NCI-H1105 treated with DMSO at 0.1 percent for 48 hours (cell line): ENCODE measurements around the gene TMEM156.
"Not testable (repeated sequence)": the region's sequence is repeated elsewhere in the genome, so short reads cannot be mapped to it uniquely, and the experiment has no call there.

ENCODE experiments used
- DNase-seq: peaks from one replicate; lab custom pipeline; 2025; lab: John Stamatoyannopoulos, UW

TMEM156 gene

GRCh38 chr4:38957893-38958292 is 74.3 kb downstream of the TMEM156 start:
- DNase-seq = no peak

GRCh38 chr4:38957261-38957815 is 74.9 kb downstream of the TMEM156 start:
- no peak for DNase-seq

DNA sequence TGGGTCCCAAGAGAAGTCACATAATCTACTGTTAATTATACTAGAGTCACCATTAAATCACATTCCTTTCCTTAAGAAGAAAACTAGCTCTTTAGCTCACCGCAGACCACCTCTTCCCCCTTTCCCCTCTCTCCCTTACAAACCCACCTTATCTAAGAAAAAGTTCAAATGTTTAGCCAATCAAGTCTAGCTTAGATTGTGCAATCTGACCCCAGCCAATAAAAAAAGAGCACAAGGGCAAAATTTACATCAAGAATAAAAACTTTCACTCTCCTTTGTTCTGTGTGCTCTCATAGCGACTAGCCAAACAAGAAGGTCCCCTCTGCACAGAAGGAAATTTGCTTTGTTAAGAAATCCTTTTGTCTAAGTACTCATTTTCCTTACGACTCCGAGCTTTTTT is 76.3 kb downstream of the TMEM156 start:
- no peak for DNase-seq

DNA sequence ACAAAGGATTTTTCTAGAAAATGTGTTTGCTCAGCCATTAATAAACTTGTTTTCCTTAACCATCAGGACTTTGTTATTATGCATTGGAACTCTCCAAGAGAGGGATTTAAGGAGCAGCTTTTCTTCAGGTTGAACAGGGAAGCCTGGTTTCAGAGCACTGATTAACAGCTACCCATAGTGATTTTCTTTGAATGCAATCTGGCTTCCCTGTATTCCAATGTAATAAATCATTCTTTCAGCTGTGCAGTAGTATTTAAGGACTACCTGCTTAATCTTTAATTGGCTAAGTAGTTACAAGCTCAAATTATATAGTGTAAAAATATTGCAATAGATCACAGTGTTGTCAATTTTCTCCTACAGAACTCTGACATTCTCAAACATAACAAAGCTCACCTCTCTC is 77.5 kb downstream of the TMEM156 start:
- no peak for DNase-seq

DNA sequence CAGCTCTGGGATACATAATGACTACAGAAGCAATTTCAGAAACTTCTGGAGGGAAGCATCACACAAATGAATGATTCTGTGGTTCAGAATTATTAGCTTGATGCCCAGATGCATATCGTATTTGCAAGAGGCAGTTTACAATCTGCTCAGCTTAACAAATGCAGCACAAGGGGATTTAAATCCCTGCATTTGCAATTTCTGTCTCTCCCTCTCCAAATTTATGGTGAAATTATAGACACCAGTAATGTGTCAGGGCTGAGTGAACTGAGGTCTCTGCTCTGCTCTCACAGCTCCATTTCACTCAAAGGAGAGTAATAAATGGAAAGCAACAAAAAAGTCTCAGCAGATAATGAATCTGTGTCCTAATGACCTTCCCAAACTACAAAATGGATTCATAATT is 80.2 kb downstream of the TMEM156 start:
- no peak for DNase-seq

DNA sequence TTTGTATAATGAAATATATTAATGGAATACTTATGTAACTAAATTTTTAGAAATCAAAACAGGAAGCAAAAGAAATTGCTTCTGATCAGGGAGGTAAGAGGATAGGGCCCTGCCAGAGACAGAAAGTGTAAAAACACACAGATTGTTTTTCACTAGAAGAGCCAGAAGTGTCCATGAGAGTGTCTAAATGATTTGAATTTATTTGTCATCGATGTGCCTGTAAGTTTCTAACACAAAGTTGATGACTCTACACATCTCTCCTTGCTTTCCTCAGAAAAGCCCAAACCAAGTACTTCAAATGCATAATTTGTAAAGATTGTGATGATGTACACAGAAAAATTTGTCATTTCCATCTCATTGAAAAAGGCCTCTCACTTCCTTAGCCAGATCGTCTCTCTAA is 80.6 kb downstream of the TMEM156 start:
- DNase-seq = no peak

GRCh38 chr4:38950734-38951133 is 81.5 kb downstream of the TMEM156 start:
- no peak for DNase-seq

GRCh38 chr4:38950159-38950558 is 82.0 kb downstream of the TMEM156 start:
- DNase-seq = no peak

GRCh38 chr4:38949411-38950051 is 82.7 kb downstream of the TMEM156 start:
- no peak for DNase-seq

- no peak for DNase-seq
Measured at GRCh38 chr4:38948551-38948950, 83.7 kb downstream of the TMEM156 start.

GRCh38 chr4:38946919-38947318 is 85.3 kb downstream of the TMEM156 start:
- no peak for DNase-seq

GRCh38 chr4:38944440-38944839 is 87.8 kb downstream of the TMEM156 start:
- DNase-seq = no peak

GRCh38 chr4:38943343-38943742 is 88.9 kb downstream of the TMEM156 start:
- DNase-seq = no peak

DNA sequence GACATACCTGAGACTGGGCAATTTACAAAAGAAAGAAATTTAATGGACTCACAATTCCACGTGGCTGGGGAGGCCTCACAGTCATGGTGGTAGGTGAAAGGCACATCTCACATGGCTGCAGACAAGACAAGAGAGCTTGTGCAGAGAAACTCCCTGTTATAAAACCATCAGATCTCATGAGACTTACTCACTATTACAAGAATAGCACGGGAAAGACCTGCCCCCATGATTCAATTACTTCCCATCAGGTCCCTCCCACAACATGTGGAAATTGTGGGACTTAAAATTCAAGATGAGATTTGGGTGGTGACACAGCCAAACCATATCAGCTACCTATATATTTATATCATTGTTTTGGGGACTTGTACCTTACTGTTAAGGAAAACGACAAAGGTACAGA is 90.3 kb downstream of the TMEM156 start:
- DNase-seq = not testable (repeated sequence)

- no peak for DNase-seq
Measured at GRCh38 chr4:38940476-38940875, 91.7 kb downstream of the TMEM156 start.

DNA sequence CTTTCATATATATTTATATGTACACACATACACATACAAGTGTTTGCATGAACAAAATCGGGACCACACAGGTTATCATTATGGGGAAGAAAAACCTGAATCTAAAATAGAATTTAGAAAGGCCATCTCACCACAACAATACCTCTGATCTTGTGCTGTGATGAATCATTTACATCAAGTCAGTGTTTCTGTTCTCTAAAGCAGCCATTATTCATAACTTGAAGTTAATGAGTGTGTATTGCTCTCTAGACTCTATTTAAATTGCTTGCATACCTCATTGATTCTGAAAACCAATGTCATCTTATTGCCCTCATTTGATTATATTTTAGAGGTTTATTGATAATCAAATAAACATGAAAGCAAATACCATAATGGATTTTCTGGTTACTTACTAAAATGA is 93.0 kb downstream of the TMEM156 start:
- no peak for DNase-seq

GRCh38 chr4:38935391-38936073 is 96.7 kb downstream of the TMEM156 start:
- DNase-seq = no peak

GRCh38 chr4:38931125-38931524 is 101.1 kb downstream of the TMEM156 start:
- DNase-seq = no peak

DNA sequence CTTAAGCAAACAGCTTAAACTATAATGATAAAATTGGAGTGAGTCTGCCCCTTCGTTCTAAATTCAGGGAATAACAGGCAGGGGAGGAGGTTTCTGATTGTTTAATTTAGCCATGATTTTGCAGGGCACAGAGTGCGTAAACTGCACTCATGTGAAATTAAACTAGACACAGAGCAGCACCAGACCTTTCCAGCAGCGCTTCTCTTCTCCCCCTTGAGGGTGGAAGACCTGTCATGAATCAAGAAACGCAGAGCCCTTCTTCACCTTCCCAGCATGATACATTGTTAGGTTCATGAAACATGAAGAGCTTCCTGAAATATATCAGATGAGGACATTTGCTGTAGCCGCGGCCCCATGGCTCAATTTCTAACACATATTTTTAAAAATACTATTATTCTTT is 101.5 kb downstream of the TMEM156 start:
- DNase-seq = no peak

DNA sequence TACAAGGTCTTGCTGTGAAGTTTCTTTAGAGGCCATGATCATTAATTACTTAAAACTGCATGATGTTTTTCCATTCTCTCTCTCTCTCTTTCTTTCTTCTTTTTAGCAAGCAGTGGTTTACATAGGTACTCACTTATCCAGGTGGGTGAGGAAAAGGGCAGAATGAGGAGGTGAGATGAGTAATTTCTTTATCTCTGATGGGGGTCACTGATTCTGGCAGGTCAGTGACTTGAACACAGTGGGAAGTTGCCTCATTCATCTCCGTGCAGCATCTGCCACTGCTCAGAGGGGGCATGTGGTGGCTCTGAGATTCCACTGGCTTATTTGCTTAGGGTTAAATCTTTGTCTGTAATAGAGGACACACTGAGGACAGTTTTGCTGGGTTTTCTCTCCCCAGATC is 102.0 kb downstream of the TMEM156 start:
- DNase-seq = no peak

DNA sequence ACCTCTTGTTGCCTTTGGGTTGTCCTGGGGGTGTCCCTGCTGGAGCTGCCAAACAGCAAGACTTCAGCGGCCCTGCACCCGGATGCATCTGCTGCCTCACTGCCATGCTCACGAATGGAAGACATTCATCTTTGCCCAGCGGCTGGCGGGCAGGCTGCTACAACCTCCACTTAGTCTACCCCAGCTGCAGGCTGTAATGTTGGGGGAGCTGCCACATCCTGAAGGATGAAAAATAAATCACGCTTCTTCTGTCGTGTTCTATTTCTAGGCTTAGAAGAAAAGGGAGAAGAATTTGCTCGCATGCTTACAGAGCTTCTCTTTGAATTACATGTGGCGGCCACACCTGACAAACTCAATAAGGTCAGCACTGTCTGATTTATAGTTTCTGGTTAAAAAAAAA is 103.2 kb downstream of the TMEM156 start:
- no peak for DNase-seq

DNA sequence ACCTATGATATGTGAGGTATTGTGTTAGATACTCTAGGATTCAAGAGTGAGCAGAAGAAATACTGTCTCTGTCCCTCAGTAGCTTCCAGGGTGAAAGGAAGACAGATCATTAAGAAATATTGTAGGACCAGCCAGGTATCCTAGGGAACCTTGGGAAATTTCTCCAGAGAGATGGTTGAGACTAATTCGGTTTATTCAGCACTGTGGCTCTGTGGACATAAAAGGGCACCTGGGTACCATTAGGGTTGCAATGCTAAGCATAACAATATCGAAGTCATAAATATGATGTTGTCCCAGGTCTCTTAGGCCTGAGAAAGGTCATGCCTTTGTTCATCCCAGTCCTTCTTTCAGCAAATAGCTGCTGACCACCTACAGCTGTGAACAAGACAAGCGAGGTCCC is 103.6 kb downstream of the TMEM156 start:
- no peak for DNase-seq

GRCh38 chr4:38926896-38927295 is 105.3 kb downstream of the TMEM156 start:
- no peak for DNase-seq
